Activated CD4-positive, CD25-positive, alpha-beta regulatory T cell treated with anti-CD3 and anti-CD28 coated beads, Interleukin-2, amount 50 U/mL, for 24 hours (primary cell): ENCODE data around the gene NDE1.
"Not testable (repeated sequence)": the region's sequence is repeated elsewhere in the genome, so short reads cannot be mapped to it uniquely, and the experiment has no call there.

Source experiments
- ATAC-seq, 2 donors: fragments of 150-1000 bp; cut with Tn5 transposase; one replicate each; pipeline ENCODE4 v1.10.0; 2021; ENCODE audit warnings: mild to moderate bottlenecking in 1 of 2, moderate library complexity in 1 of 2

NDE1 gene, protein sequence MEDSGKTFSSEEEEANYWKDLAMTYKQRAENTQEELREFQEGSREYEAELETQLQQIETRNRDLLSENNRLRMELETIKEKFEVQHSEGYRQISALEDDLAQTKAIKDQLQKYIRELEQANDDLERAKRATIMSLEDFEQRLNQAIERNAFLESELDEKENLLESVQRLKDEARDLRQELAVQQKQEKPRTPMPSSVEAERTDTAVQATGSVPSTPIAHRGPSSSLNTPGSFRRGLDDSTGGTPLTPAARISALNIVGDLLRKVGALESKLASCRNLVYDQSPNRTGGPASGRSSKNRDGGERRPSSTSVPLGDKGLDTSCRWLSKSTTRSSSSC

DNA sequence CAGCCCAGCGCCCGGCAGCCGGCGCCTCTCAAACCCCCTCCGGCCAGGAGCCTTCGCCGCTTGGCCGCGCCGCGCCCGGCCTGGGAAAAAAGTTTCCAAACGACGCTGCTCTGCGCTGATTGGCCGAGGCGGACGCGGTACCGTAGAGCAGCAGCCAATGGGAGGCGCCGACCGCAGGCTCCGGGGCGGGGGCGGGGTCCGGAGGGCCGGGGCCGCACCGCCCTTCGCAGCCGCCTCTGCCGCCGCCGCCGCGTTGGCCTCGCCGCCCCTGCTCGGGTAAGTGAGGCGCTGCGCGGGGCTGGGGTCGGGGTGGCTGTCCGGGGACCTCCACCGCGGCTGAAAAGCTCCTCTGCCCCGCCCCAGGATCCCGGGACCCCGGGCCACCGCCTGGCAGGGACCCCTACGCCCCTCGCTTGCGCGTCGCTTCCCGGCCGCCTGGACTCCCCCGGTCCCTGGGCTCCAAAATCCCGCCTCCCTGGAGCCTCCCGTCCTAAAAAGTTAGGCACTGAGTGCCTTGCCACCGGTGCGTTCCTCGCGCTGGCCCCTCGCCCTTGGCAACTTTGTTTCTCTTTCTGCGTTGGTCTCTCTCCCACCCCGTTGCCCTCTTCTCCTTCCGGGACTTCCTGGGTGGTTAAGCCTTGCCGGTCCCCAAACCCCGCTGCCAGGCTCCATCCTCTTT is at the start of gene NDE1:
Gene NDE1 (plus strand): TSS at position 227 of the 679 bp plus-strand sequence. CDS start 14,534 bp downstream, outside the sequence.
- peak; percentile 97 to 98 for ATAC-seq

DNA sequence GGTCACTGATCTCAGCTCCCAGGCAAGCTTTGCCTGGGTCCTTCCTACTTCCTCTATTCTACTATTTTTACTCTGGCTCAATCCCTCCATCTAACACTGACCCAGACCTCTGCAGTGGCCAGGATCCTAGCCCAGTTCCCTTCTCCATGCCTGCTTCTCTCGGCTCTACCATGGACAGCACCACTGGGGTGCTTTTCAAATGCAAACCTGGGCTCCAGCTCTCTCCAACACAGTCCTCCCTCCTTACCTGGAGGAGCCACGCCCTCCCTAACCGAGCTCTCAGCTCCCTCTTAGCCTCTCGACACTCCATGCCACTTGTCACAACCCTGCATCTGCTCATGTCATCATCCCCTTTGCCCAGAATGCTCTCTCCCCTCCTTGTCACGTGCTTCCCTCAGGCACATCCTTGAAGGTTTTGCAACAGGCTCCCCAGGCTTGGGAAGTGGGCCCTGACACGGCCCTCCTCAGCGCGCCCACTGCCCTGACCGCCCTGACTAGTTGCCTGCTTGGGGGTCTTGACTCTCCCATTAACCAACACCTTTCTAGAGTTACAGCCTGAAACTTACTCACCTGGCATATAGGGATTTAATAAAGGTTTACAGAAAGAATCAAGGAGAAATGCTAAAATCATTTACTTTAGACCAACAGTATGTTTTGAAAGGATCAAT is 48.7 kb upstream of the NDE1 start:
- ATAC-seq = no peak

DNA sequence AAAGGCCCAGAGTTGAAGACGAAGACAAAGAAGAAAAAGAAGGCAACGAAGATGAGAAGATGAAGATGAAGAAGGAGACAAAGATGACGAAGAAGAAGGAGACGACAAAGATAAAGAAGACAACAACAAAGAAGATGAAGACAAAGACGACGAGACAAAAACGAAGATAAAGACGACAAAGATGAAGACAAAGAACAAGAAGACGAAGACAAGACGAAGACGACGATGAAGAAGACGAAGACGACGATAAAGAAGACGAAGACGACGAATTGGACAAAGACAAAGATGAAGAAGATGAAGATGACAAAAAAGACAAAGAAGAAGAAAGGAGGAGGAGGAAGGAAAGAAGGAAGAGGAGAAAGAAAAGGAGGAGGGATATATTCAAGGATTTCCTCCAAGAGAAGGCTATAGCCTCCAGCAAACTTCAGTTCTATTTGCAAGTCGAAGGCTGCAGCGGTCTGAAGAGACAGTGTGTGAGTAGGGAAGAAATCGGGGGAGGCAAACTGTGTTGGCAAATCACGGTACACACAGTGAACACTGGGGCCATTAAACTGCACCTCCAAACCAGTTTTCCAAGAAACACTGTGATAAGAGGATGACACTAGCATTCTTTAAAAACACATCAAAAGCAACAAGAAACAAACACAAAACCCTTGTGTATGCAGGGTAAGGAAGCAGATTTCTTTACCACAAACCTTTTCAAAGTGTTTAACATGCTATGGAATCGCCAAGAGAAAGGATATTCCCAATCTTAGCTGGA is 47.6 kb upstream of the NDE1 start:
- no peak for ATAC-seq

DNA sequence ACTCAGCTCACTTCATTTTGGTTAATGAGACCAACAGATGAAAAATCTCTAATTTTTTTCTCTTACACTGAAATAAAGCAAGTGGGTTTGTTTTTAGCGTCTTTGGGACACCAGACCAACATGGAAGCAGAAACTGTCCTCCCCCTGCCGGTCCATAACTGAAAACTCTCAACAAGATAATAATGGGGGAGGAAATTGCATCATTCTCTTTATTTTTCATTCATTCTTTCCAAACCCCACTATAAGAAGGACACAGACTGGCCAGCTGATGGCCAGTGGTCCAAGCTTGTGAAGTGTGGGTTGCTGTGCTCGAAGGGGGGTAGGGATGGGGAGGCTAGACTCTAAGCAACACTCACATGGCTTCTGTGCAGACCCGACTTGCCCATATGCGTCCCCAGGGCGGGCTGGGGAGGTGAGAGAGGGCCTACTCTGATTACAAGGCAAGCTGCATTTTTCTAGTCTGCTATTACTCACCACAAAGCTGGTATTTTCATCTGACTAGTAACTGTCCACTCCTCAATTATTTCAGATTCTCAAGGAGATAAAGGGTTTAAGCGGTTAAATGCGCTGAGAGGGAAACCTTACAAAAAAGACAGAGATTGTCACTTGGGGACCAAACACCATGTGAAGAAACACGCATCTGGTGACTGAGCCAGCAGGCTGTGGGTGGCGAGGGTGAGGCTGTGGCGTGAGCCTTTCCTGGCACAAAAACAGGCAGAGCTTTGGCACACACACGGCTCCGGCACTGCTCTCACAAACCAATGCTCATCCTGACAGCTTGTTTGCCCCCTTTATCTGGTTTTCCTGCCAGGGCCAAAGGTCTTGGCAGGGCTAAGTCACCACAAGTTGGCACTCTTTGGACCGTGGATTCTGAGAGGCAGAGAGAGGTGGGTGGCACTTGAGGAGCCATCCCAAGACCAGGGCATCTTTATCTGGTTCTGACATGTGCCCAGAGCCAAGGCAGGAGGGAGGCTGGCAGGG is 45.3 kb upstream of the NDE1 start:
- no peak for ATAC-seq

DNA sequence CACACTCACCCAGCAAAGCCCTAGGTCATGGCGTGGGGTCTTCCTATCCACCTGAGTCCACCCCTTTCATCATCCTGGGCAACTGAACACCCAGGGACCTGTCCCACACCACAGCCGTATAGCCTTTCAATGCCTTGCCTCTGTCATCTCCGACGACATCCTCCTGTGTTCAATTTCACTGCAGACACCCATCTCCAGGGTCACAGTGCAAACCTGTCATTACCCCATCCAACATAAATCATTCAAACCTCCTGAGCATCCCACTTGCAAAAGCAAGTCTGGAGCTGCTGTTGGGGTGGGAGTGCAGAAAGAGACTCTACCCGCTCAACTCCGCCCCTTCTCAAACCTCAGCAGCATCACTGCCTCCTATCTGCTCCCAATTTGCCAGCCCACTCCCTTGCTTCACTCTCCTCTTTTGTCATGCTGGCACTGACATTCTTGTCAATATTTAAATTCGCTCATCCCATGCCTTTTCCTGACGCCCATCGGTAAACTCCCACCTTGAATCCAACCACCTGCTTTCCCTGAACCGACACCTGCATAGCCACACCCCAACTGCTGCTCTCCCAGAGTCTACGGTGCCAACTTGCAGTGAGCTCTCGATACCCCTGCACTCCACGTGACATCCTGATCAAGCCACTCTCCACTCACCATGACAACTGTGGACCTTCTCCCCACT is 44.1 kb upstream of the NDE1 start:
- ATAC-seq = no peak

DNA sequence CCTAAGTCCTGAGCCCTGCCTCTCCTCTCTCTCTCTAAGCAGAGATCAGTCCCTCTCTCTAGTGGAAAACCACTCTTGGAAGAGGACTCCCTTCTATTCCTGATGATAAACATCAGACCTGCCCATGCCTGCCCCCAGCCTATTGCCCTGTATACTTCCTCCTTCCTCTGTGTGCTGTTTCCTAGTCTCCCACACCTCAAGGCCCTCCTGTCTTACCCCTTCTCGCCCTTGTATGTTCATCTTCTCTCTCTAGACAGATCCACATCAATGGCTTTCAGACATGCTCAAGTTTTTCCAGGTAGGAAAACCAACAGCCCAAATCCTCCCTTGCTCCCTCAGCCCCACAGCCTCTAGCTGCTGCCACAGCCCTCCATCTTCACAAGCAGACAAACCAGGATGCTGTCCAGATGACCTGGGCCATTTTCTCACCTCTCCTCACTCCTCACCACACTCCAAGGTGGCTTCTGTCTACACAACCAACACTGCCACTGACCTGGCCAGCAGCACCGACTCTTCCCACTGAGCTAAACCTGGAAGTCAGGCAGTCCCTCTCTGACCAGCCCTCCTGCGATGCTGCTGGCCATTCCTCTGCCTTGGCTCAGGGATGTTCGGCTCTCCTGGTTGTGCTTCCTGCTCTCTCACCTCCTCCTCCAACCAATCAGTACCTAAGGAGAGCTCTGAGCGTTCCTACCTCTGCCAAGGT is 43.4 kb upstream of the NDE1 start:
- ATAC-seq = no peak

DNA sequence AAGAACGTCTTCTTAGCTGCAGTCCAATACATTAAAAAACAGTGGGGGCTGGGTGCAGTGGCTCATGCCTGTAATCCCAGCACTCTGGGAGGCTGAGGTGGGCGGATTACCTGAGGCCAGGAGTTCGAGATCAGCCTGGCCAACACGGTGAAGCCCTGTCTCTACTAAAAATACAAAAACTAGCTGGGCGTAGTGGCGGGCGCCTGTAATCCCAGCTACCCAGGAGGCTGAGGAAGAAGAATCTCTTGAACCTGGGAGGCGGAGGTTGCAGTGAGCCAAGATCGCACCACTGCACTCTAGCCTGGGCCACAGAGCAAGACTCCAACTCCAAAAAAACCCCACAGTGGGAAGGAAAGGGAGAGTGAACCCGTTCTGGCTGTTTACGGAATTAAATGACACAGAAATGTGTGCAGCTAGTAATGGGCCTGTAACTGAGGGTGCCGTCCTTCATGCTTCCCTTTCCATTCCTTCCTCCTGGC is 42.8 kb upstream of the NDE1 start:
- not testable (repeated sequence) for ATAC-seq

DNA sequence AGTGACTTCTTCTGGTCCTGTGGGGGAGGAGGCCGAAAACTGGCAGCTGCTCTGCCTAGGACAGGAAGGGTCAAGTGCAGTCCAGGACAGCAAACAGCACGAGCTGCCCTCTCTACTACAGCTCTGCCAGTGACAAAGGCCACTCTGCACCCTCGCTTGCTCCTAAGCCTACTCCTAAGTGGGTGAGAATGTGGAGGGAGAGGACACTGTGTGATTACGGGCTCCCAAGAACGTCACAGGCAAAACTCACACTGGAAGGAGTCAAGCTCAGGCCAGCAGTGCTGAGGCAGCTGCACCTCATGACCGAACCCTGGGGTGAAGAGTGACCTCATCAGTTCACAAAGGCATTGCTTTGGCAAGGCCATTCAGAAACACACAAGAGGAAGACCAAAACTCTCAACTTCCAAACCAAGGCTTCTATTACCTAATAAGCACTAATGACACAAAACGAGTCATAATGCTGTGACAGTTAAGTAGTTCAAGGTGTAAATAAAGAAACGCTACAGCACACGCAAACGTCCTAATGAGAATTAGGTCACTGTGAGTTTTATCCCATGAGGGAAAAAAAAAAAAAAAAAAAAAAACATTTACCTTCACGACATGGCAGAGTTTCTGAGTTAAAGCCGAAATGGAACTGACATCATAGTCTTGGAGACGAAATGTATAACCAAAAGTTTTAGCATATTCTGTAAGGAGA is 42.2 kb upstream of the NDE1 start:
- no peak for ATAC-seq

DNA sequence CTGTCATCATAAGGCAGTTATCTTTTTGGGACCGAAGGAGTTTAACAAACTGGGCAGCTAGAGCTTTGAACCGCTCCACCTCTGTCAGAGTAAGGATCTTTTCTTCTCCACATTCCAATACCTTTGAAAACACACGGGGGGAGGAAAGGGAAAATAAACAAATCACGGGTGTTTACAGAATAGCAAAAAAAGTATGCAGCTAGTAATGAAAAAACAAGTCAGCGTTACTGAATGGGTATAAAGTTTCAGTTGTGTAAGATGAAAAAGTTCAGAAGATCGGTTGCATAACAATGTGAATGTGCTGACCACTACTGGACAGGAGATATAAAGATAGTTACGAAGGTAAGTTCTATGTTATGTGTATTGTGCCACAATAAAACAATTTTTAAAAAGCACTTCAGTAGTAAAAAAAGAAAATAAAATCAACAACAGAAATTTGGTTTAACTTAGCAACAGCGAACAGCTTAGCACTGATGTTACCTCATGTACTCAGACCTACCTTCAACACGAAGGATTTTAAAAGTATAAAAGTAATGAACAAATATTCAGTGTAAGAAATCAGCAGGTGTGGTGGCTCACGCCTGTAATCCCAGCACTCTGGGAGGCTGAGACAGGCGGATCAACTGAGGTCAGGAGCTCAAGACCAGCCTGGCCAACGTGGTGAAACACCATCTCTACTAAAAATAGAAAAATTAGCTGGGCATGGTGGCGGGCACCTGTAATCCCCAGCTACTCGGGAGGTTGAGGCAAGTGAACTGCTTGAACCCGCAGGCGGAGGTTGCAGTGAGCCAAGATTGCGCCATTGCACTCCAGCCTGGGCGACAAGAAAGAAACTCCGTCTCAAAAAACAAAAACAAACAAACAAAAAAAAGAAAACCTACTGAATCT is 41.4 kb upstream of the NDE1 start:
- no peak for ATAC-seq

DNA sequence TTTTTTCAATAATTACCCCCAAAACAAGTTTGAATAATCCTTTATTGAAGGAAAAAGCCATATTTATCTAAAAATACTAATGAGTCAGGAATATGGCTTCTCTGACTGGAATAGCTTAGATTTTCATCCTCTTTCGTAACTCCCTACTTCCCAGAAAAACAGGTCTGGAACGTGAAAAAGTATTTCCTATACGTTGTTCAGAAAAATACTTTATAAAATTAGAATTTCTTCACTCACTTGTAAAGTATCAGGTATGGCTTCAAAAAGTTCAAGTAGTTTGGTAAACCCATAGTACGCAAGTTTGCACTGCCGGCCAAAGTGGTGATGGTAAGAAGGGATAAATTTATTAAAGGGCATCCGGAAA is 40.8 kb upstream of the NDE1 start:
- ATAC-seq = no peak

DNA sequence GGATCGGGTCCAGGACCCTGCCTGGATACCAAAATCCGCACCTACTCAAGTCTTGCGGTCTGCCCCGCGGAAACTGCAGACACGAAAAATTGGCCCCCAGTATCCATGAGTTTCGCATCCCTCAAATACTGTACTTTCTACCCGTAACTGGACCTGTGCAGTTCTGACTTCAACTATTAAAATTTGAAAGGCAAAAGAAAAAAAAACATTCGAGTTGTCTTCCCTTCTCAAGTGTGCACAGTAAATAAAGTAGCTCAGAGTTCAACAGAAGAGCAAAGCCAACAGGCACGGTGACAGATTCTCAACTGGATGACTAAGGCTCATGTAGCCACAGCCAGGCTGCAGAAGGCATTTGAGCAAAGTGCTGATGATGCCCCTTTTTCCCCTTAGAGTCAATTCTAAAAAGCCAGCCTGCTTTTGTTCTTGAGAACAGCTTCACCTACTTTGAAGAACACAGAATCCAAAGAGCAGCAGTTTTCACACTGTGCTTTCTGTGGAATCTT is 39.6 kb upstream of the NDE1 start:
- peak; percentile 76 to 82 for ATAC-seq

DNA sequence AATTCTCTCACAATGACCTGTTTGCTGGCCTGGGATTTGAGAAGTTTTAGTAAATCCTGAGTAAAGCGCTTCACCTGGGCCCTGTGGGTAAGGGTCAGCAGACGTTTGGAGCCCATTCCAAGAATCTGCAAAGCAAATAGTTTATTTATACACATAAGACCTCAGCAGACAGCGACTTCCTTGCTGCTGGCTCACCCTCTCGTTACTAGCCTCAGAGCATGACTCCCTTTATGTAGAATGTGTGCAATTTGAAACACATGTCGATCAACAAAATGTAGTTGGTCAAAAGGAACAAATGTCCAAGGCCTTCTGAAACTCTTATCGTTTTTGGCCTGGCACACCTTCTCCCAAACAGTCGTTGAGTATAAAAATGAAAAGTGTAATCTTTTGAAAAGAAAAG is 38.4 kb upstream of the NDE1 start:
- ATAC-seq = no peak

DNA sequence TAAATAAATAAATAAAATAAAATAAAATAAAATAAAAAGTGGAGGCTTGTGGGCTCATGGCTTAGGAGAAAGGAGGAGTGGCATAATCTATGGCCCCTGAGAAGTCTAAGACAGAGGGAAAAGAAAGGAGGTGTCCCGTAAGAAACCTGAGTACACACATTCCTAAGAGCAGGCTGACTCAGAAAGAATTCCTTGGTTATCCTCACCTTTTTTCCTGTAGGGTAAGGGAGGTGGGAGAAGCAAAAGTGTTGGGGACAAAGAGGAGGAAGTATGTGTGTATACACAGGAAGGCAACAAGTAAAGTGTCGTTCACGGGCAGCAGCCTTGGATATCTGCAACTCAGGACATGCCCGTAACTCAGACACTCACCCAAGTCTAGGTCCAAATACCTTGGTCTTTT is 36.4 kb upstream of the NDE1 start:
- ATAC-seq = no peak

DNA sequence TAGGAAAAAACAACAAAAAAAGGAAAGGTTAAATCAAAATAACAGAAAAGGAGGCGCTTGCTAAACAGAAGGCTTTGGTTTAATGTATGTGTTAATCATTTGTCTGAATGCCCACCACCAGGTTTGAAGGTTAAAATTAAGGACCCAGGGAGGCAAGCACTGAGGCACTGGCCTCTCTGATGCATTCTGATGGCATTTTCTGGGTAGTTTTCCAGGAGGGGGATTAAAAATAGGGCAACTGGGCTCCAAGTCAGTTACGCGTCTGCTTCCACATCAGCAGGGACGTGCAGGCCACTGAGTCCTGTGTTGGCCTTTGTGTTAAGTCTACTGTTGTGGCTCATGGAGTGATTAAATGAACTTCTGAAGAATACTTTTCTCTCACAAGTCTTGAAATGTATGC is 34.0 kb upstream of the NDE1 start:
- no peak for ATAC-seq

DNA sequence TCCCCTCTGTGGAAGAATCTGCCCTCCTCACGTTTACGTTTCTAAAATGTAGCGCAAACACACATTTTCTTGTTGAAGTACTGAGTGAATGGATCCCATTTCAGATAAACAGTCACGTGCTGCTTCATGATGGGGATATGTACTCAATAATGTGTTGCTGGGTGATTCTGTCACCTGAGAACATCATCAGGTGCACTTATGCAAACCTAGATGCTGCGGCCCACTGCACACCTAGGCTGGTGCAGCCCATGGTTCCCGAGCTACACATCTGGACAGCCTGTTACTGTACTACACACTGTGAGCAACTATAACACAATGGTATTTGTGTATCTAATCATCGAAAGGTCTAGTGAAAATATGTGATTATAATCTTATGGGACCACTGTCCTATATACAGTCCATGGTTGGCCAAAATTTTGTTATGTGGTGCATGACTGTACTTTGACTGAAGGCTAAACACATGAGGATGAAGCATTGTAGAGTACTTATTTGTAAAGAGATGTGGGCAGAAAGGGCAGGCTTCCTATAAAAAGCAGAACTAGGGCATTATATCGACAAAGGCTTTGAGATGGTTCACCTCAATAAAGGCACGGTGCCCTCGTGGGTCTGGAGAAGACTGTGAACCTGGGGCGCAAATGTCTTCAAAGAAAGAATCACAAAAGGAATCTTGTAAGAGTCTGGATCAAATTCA is 33.4 kb upstream of the NDE1 start:
- no peak for ATAC-seq

DNA sequence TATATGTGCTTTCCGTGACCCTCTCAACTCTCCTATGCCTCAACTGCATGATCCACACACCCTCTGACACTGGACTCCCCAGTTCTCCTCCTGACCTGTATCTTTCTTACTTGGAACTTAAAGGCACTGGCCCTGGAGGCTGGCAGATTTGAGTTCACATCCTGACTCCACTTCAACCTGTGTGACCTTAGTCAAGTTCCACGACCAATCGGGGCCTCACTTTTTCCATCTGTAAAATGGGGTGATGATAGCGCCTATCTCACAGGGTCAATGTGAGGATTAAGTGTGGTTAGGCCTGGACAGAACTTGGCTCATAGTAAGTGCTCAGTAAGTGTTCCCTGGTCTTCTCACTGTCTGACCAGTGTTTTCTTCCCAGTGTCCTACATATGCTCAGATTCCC is 32.1 kb upstream of the NDE1 start:
- ATAC-seq = no peak

DNA sequence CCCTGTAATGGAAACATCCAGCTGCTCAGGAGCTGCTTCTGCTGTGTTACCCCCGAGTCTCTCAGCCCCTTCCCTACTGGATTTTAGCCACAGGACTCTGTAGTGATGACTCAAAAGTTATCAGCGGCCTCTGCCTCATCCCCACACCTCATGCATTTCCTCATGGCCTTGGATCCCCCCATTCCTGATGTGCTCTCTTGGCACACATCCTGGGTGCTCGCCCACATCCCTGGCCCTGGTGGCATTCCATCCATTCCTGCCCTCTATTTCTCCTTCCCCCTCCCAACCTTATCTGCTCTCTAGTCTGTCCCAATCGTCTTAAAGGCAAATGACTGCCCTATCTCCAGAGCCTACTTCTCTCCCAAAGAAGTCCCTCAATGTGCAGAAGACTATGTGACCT is 31.7 kb upstream of the NDE1 start:
- ATAC-seq = no peak

DNA sequence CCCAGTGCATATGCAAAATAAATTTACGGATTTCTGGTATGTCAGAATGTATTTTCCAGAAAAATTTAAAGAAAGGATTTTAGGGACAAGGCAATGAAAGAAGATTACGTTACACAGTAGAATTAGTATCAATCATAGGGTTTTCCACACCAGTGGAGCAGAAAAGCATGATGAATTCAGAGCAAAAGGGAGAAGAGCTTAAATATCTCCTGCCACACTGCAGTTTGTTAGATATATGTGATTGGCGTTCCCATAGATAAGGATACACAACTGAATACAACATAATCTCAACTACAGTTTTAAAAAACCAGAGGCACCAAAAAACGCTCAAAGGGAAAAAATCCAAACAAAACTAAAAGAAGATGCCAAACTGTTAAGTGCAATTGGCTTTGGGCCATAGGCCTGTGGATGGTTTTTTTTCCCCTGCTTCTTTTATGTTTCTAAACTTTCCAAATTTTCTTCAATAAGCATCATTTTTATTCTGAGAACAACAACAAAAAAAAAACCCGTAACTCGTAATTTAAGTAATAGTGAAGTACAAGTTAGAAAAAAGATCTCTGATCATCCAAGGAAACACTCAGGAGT is 29.3 kb upstream of the NDE1 start:
- ATAC-seq = no peak
